Raji (cell line): ENCODE measurements around the gene PSMB10.

Experiments
- POLR2A ChIP-seq: IDR thresholded peaks from 2 replicates; pipeline ENCODE4 v1.6.1; 2011; ENCODE audit warnings: low read depth, low read length, control low read depth; ENCODE audit not compliant: insufficient read depth

The PSMB10 gene

GRCh38 chr16:67897231-67897630 is 39.4 kb downstream of the PSMB10 start:
- TF ChIP-seq POLR2A, result no peak

DNA sequence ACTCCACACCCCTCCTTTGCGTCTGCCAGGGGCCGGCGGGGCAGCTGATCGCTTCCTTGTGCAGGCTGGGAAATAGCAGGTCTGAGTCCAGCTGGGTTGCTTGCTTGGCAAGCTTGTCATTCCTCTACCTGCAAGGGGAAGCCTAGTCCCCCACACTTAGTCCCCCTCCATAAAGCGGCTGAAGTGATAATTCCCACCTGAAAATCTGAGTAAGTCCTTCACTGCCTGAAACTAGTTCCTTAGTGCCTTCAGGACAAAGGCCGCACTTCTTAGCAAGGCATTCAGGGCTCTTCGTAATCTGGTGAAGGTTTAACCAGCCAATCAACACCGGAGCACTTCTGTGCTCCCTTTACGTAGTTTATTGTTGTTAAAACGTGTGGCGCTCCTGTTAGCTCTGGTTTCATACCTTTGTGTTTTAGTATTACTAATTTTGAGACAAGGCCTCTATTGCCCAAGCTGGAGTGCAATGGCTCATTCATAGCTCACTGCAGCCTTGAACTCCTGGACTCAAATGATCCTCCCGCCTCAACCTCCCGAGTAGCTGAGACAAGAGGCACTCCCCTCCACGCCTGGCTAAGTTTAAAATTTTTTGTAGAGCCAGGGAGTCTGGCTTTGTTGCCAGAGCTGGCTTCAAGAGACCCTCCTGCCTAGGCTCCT is 42.8 kb downstream of the PSMB10 start:
- TF ChIP-seq POLR2A, result no peak

DNA sequence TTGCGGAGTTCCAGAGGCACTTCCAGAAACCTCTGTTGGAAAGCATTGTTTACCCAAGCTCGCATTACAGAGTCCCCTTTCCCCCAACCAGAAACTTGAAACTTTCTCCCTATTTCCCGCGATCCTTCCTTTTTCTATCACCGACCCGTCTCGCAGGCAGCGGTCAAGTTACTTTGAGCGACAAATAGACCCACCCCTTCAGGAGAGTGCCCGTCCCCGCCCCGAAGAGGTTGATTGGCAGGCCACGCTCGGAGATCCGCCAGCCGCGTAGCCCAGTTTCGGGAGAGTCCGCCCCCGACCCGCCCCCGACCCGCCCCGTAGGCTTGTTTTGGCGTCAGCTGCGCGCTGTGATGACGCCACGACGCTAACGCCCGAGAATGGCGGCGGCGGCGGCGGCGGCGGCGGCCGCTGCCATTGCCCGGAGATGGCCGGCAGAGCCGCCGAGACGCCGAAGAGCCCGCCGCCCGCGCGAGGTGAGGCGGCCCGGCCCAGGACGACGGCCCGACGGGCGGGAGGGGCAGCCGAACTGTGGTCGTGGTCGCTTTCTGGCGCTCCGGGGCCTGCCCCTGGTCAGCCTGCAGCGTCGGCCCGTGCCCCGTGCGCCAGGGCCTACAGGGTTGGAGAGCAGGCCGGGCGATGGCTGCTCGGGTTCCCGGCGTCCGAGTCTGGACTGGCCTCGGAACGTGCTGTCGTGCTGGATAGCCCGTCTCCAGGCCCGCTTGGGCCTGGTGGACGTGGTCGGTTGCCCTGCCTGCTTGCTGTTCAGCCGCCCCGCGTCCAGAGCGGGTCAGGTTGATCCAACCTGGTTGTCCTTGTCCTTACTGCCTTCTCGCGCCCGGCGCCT is 43.5 kb downstream of the PSMB10 start, which contains the start of gene PSKH1:
TSS of gene PSKH1 (plus strand) at position 356 of the 844 bp plus-strand sequence. CDS start 15,496 bp downstream, outside the sequence.
- peak; percentile 65 for TF ChIP-seq POLR2A

- no peak for TF ChIP-seq POLR2A
Observed at GRCh38 chr16:67892375-67892774, 44.3 kb downstream of the PSMB10 start.

GRCh38 chr16:67888331-67888730 is 48.3 kb downstream of the PSMB10 start:
- no peak for TF ChIP-seq POLR2A

DNA sequence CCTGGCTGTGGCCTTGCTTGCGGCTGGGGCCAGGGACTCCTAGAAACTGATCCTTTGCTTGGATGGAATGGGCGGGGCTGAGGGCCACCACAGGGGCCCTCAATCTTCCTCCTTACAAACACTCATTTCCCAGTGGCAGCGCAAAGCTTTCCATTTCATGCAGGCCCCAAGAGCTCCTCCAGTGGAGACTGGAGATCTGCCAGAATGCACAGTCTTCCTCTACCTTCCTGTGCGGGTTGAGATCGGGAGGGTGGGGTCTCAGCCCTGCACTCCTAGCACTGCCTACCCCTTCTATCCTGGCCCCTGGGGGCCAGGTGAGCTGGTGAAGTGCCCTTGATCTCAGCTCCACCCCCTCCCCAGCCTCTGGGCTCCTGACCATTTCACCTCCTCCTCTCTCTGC is 50.3 kb downstream of the PSMB10 start:
- no peak for TF ChIP-seq POLR2A

GRCh38 chr16:67885976-67886375 is 50.7 kb downstream of the PSMB10 start:
- no peak for TF ChIP-seq POLR2A

GRCh38 chr16:67885545-67885944 is 51.1 kb downstream of the PSMB10 start:
- no peak for TF ChIP-seq POLR2A

GRCh38 chr16:67884684-67885083 is 52.0 kb downstream of the PSMB10 start, which contains the start of gene NRN1L:
TSS of gene NRN1L (plus strand) at chr16:67884885. CDS start at chr16:67884904, 19 bp downstream.
- no peak for TF ChIP-seq POLR2A
